GM12875 (cell line): ENCODE results near the gene C10orf95.
A peak's percentile ranks its signal among the peaks of the same experiment; 100 is the strongest.

ENCODE experiments used
- H3K4me3 ChIP-seq: one replicate; pipeline ENCODE4 v1.5.1; 2011; ENCODE audit warnings: low read depth, low read length, control low read depth
- CTCF ChIP-seq: IDR thresholded peaks from 2 replicates; pipeline ENCODE4 v1.5.1; 2011; ENCODE audit warnings: low read depth, mild to moderate bottlenecking, control low read depth, inconsistent platforms, low read length, moderate library complexity, borderline replicate concordance; ENCODE audit not compliant: insufficient read depth

Gene C10orf95

GRCh38 chr10:102414749-102415148, 36.6 kb downstream of the C10orf95 start:
- no peak overlapping the region for H3K4me3 ChIP-seq
- TF ChIP-seq CTCF, result no peak

GRCh38 chr10:102413806-102414561, 37.4 kb downstream of the C10orf95 start:
- no peak for TF ChIP-seq CTCF
- no peak overlapping the region for H3K4me3 ChIP-seq

- no peak overlapping the region for H3K4me3 ChIP-seq
- no peak for TF ChIP-seq CTCF
Measured at GRCh38 chr10:102413053-102413705, 38.2 kb downstream of the C10orf95 start.

- H3K4me3 ChIP-seq, result no peak overlapping the region
- no peak for TF ChIP-seq CTCF
Measured at GRCh38 chr10:102412293-102412692, 39.0 kb downstream of the C10orf95 start.

- H3K4me3 ChIP-seq, result no peak overlapping the region
- TF ChIP-seq CTCF, result no peak
Measured at GRCh38 chr10:102411341-102412255, 39.7 kb downstream of the C10orf95 start.

GRCh38 chr10:102410429-102411073, 40.8 kb downstream of the C10orf95 start:
- no peak for TF ChIP-seq CTCF
- H3K4me3 ChIP-seq, result peak overlapping the region; percentile 22
